Measurements from ENCODE around the gene ANKS1B.
A peak's percentile ranks its signal among the peaks of the same experiment; 100 is the strongest.
"Not testable (repeated sequence)": the region's sequence is repeated elsewhere in the genome, so short reads cannot be mapped to it uniquely, and the experiment has no call there.

Gene ANKS1B

DNA sequence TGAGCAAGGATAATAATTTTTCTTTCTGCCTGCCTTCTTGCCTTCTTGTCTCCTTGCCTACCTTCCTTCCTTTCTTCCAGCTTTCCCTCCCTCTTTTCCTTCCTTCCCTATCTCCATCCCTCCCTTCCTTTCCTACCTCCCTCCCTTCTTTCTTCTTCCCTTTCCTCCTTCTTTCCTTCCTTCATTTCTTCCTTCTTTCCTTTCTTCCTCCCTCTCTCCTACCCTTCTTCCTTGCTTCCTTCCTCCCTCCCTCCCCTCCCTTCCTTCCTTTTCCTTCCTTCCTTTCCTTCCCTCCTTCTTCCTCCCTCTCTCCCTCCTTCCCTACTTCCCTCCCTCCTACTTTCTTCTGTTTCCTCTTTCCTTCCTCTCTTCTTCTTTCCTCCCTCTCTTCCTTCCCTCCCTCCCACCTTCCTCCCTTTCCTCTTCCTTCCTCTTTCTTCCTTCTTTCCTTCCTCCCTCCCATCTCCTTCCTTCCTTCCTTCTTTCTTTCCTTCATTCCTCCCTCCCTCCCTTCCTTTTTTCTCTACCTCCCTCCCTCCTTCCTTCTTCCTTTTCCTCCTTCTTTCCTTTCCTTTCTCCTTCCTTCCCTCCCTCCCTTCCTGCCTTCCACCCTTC is 1009.9 kb downstream of the ANKS1B start:
- DNase-seq, result no peak

DNA sequence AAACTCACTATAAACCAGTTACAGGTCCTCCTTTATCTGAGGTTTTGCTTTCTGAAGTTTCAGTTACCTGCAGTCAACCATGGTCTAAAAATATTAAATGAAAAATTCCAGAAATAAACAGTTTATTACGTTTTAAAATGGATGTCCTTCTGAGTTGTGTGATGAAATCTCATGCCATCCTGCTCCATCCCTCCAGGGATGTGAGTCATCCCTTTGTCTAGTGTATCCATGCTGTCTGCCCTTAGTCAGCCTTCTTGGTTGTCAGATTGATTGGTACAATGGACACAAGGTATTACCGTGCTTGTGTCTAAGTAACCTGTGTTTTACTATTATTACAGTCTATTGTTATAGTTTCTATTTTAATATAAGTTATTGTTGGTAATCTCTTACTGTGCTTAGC is 1011.3 kb downstream of the ANKS1B start:
- DNase-seq, result no peak

- DNase-seq, result no peak
Measured at GRCh38 chr12:98970950-98971349, 1013.8 kb downstream of the ANKS1B start.

GRCh38 chr12:98970210-98970609 is 1014.5 kb downstream of the ANKS1B start:
- no peak for DNase-seq

- no peak for DNase-seq
Measured at GRCh38 chr12:98968896-98969295, 1015.8 kb downstream of the ANKS1B start.

- not testable (repeated sequence) for DNase-seq
Measured at GRCh38 chr12:98957135-98957534, 1027.6 kb downstream of the ANKS1B start.

GRCh38 chr12:98955284-98955683 is 1029.5 kb downstream of the ANKS1B start:
- DNase-seq, result peak; percentile 72

- DNase-seq, result no peak
Measured at GRCh38 chr12:98954506-98954905, 1030.2 kb downstream of the ANKS1B start.

- DNase-seq, result no peak
Measured at GRCh38 chr12:98951406-98951805, 1033.3 kb downstream of the ANKS1B start.

DNA sequence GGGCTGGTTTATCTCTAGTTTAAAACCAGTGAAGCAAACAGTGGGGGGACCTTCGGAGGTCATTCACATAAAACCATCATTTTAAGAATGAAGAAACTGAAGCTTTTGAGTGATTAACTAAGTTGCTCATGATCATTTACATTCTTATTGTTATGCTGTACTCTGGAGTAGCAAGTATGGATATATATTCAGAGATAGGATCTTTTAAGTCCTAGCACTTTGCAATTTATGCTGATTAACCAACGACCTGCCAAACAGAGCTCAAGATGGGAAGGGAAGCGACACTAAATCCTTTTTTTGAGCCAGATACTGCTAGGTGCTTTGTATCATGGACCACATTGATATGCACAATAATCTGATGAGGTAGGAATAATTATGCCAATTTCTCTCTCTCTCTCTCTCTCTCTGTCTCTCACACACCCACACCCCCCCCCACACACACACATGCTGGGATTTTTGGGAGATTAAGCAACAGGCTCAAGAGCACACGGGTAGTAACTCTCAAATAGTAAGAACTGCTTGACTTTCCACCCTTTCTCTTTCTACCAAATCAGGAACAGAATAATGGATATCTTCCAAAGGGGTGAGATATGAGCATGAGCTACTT is 1036.3 kb downstream of the ANKS1B start:
- no peak for DNase-seq

- DNase-seq, result no peak
Measured at GRCh38 chr12:98945864-98946263, 1038.9 kb downstream of the ANKS1B start.

- DNase-seq, result no peak
Measured at GRCh38 chr12:98939926-98940325, 1044.8 kb downstream of the ANKS1B start.

DNA sequence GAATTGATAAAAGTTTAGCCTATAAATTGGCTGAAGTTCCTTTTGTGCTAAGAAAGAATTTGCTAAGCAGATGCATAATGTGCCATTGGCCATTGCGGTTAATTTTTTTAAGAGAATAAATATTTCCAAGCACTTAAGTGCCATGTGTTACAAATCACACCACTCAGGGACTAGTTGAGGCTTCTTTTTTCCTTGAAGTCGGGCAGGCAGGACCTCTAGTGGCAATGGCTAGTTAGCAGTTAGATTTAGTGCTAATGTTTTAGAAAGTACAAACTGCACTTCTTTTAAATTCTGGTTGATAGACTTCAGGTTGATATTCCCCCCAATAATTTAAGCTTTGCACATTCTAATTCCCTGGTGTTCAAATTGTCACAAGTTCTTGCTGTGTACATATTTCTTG is 1045.4 kb downstream of the ANKS1B start:
- DNase-seq, result peak; percentile 36

- no peak for DNase-seq
Measured at GRCh38 chr12:98935847-98936246, 1048.9 kb downstream of the ANKS1B start.

DNA sequence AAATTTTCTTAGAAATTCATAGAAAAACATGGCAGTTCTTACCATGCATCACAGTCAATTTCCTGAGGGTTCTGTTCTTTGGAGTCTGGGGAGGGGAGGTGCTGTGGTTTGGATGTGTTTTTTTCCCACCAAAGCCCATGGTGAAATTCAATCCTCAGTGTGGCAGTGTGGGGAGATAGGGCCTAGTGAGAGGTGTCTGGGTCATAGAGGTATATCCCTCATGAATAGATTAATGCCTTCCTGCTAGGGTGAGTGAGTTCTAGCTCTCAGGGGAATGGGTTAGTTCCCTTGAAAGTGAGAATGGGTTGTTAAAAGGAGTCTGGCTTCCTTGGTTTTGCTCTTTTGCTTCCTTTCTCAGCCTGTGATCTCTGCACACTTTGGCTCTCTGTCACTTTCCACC is 1061.9 kb downstream of the ANKS1B start:
- no peak for DNase-seq

GRCh38 chr12:98918176-98918863 is 1066.4 kb downstream of the ANKS1B start:
- DNase-seq, result no peak

- DNase-seq, result peak; percentile 52
Measured at GRCh38 chr12:98916106-98916505, 1068.6 kb downstream of the ANKS1B start.

- DNase-seq, result no peak
Measured at GRCh38 chr12:98912401-98912974, 1072.2 kb downstream of the ANKS1B start.

GRCh38 chr12:98911396-98911795 is 1073.3 kb downstream of the ANKS1B start:
- DNase-seq, result peak; percentile 35

DNA sequence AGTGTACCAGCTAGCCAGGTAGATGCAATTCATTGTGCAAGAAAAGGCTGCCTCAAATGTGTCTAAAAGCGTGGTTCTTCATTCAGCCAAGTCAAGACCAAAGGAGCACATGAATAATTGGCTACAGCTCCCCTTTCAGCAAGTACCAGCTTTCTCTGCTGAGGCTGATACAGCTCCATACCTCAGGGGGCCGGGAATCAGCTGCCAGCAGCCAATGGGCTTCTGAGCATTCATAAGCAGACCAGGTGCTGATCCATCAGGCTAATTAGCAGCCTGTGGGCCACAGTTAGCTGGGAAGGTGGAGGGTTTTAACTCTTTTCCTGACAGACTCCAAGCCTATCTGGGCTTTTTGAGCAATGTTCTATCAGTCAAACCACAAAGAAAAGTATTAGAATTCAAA is 1075.0 kb downstream of the ANKS1B start:
- DNase-seq, result peak; percentile 69

GRCh38 chr12:98908866-98909265 is 1075.9 kb downstream of the ANKS1B start:
- DNase-seq, result no peak

DNA sequence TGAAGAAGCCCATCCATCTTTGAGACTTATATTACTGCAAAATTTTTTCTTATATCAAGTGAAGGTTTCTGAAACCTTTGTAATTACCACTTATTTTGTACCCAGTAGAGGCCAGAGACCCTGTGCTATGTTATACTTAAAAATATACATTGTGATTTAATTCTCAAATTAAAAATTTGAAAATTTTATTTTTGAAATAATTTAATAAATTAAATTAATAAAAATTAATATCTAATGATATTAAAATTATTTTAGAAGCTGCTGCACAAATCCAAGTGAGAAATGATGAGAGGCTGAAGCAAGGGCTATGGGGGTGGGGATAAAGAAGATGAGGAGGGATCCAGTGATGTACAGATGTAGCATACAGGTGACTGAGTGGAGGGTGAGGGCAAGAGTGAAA is 1080.9 kb downstream of the ANKS1B start:
- DNase-seq, result no peak

- no peak for DNase-seq
Measured at GRCh38 chr12:98901189-98901588, 1083.5 kb downstream of the ANKS1B start.

DNA sequence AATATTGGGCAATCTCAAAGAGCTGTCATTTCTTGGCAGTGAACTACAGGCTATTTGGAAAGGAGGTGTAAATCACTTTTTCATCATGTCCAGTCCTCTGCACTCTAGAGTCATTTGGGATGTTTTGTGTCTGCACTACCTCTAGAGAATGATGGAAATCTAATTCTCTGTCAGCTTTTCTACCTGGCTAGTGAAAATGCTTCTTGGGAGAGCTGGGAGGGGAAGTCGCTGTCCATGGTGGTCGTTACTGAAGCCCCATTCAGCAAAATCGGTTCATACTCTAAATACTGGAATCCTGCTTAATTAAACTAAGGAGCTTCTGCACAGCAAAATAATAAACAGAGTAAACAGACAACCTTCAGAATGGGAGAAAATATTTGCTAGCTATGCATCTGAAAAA is 1087.8 kb downstream of the ANKS1B start:
- no peak for DNase-seq
